Amniotic stem cell (primary cell): ENCODE results near the gene ACTR3.

Experiments used
- DNase-seq: peaks from one replicate; lab custom pipeline; 2025; lab: John Stamatoyannopoulos, UW

Gene ACTR3

GRCh38 chr2:114005110-114005783, 115.4 kb downstream of the ACTR3 start:
- no peak for DNase-seq

GRCh38 chr2:114006460-114006859, 116.6 kb downstream of the ACTR3 start:
- no peak for DNase-seq

GRCh38 chr2:114007436-114007835, 117.5 kb downstream of the ACTR3 start:
- DNase-seq: no peak

- no peak for DNase-seq
Measured at GRCh38 chr2:114008720-114009119, 118.8 kb downstream of the ACTR3 start.

GRCh38 chr2:114009205-114009944, 119.5 kb downstream of the ACTR3 start:
- no peak for DNase-seq

GRCh38 chr2:114010001-114010400, 120.1 kb downstream of the ACTR3 start:
- DNase-seq: no peak

GRCh38 chr2:114011713-114012112, 121.8 kb downstream of the ACTR3 start:
- no peak for DNase-seq
